K562 (cell line): Measurements from ENCODE around the gene ATP5F1D.

ENCODE experiments used
- EP300 ChIP-seq: IDR thresholded peaks from 2 replicates; pipeline ENCODE4 v1.6.1; 2012; ENCODE audit warnings: low read length, improper control_type of control experiment
- HMG20A ChIP-seq: fragments of 450-650 bp; formaldehyde crosslinking; conservative IDR thresholded peaks from 2 replicates; pipeline ENCODE4 v1.4.0; 2020; ENCODE audit warnings: mild to moderate bottlenecking, mixed read lengths
- HNRNPK ChIP-seq: fragments of 200-400 bp; formaldehyde crosslinking; IDR thresholded peaks from one replicate; pipeline ENCODE4 v1.6.1; 2018; ENCODE audit warnings: mild to moderate bottlenecking, low read depth, low read length; ENCODE audit not compliant: poor library complexity, severe bottlenecking
- NR4A1 ChIP-seq, 2 experiments: fragments of 250-450 bp in 1 of 2; fragments of 450-650 bp in 1 of 2; sonication (Bioruptor Pico) in 1 of 2; IDR thresholded peaks; 2 replicates each; pipeline versions ENCODE4 v1.4.0 to v1.6.1; 2016 to 2020; ENCODE audit warnings: mild to moderate bottlenecking in 2 of 2, missing compliant biosample characterization in 1 of 2, missing genetic modification characterization in 1 of 2, moderate library complexity in 1 of 2
- POLR2A ChIP-seq: fragments of 450-650 bp; conservative IDR thresholded peaks from 2 replicates; pipeline ENCODE4 v1.6.1; 2016
- SIN3A ChIP-seq, 2 experiments: fragments of 150-350 bp in 1 of 2; IDR thresholded peaks; 2 replicates each; pipeline ENCODE4 v1.6.1; 2011 to 2016; ENCODE audit warnings: borderline replicate concordance in 2 of 2, low read depth in 2 of 2, low read length in 2 of 2, mild to moderate bottlenecking in 2 of 2, moderate library complexity in 2 of 2; ENCODE audit not compliant: control insufficient read depth in 1 of 2
- ZNF707 ChIP-seq: fragments of 250-450 bp; sonication (Bioruptor Pico); conservative IDR thresholded peaks from 2 replicates; pipeline ENCODE4 v1.8.0; 2022; ENCODE audit warnings: inconsistent platforms, mild to moderate bottlenecking, moderate library complexity
- TF ChIP-seq, protein P1 (sequence below): fragments of 450-650 bp; formaldehyde crosslinking; IDR thresholded peaks from 2 replicates; pipeline ENCODE4 v1.4.0; 2020; ENCODE audit warnings: mild to moderate bottlenecking, moderate library complexity
- TF ChIP-seq, protein P2 (sequence below), 2 experiments: fragments of 450-650 bp; formaldehyde crosslinking in 1 of 2; IDR thresholded peaks; 2 replicates each; pipeline versions ENCODE4 v1.4.0 to v1.6.1; 2014 to 2020; ENCODE audit warnings: mild to moderate bottlenecking in 2 of 2, borderline replicate concordance in 1 of 2, low read depth in 1 of 2
- TF ChIP-seq, protein P3 (sequence below), 3 experiments: IDR thresholded peaks in 2 of 3; conservative IDR thresholded peaks in 1 of 3; 2 replicates each; pipeline ENCODE4 v1.5.1; 2011 to 2012; ENCODE audit warnings: low read length in 3 of 3, mild to moderate bottlenecking in 3 of 3, control low read depth in 2 of 3, improper control_type of control experiment in 1 of 3, inconsistent platforms in 1 of 3, low read depth in 1 of 3, mixed read lengths in 1 of 3, moderate library complexity in 1 of 3; ENCODE audit not compliant: insufficient read depth in 2 of 3
- TF ChIP-seq, protein P4 (sequence below): fragments of 200-400 bp; formaldehyde crosslinking; IDR thresholded peaks from 2 replicates; pipeline ENCODE4 v1.6.1; 2017; ENCODE audit warnings: mild to moderate bottlenecking, low read depth, low read length, moderate library complexity
- TF ChIP-seq, protein P5 (sequence below): fragments of 250-450 bp; sonication (Bioruptor Pico); IDR thresholded peaks from 2 replicates; pipeline ENCODE4 v1.4.0; 2020

DNA sequence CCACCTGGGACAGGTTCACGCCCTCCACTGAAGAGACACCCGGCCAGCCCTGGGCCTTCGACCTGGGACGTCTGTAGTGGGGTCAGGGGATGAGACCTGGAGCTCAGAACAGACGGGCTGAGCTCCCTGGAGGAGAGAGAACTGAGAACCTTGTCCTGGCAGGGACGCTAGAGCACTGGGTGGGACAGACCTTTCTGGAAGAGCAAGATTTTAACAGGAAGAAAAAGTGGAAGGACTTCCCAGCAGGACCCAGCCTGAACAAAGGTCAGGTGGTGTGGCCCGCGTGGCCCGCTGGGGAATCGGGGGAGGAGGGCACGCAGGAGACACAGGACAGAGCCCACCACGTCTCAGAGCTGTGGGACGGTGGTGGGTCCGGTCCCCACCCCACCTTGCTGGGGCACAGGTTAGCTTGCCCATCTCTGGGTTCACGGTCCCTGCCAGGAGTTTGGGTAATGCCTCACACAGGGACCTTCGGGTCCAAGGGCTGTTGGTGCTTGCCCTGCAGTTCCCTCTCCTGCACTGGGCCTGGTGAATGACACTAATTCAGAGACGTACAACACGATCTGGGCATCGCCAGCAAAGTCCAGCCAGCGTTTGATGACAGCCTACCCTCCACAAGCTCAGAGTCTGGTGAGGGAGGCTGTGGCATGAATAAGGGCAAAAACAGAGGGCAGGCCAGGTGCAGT is 42.9 kb downstream of the ATP5F1D start:
- no peak for TF ChIP-seq EP300
- TF ChIP-seq, protein P1, sequence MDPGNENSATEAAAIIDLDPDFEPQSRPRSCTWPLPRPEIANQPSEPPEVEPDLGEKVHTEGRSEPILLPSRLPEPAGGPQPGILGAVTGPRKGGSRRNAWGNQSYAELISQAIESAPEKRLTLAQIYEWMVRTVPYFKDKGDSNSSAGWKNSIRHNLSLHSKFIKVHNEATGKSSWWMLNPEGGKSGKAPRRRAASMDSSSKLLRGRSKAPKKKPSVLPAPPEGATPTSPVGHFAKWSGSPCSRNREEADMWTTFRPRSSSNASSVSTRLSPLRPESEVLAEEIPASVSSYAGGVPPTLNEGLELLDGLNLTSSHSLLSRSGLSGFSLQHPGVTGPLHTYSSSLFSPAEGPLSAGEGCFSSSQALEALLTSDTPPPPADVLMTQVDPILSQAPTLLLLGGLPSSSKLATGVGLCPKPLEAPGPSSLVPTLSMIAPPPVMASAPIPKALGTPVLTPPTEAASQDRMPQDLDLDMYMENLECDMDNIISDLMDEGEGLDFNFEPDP (CRISPR knock-in tag), result no peak
- TF ChIP-seq, protein P2, sequence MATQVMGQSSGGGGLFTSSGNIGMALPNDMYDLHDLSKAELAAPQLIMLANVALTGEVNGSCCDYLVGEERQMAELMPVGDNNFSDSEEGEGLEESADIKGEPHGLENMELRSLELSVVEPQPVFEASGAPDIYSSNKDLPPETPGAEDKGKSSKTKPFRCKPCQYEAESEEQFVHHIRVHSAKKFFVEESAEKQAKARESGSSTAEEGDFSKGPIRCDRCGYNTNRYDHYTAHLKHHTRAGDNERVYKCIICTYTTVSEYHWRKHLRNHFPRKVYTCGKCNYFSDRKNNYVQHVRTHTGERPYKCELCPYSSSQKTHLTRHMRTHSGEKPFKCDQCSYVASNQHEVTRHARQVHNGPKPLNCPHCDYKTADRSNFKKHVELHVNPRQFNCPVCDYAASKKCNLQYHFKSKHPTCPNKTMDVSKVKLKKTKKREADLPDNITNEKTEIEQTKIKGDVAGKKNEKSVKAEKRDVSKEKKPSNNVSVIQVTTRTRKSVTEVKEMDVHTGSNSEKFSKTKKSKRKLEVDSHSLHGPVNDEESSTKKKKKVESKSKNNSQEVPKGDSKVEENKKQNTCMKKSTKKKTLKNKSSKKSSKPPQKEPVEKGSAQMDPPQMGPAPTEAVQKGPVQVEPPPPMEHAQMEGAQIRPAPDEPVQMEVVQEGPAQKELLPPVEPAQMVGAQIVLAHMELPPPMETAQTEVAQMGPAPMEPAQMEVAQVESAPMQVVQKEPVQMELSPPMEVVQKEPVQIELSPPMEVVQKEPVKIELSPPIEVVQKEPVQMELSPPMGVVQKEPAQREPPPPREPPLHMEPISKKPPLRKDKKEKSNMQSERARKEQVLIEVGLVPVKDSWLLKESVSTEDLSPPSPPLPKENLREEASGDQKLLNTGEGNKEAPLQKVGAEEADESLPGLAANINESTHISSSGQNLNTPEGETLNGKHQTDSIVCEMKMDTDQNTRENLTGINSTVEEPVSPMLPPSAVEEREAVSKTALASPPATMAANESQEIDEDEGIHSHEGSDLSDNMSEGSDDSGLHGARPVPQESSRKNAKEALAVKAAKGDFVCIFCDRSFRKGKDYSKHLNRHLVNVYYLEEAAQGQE (IDR thresholded peaks at IDR 0.05; ENCODE audit: borderline replicate concordance), result no peak
- TF ChIP-seq, protein P2 (CRISPR knock-in tag; IDR thresholded peaks at IDR 0.05; ENCODE audit: low read depth), result no peak
- TF ChIP-seq, protein P3, sequence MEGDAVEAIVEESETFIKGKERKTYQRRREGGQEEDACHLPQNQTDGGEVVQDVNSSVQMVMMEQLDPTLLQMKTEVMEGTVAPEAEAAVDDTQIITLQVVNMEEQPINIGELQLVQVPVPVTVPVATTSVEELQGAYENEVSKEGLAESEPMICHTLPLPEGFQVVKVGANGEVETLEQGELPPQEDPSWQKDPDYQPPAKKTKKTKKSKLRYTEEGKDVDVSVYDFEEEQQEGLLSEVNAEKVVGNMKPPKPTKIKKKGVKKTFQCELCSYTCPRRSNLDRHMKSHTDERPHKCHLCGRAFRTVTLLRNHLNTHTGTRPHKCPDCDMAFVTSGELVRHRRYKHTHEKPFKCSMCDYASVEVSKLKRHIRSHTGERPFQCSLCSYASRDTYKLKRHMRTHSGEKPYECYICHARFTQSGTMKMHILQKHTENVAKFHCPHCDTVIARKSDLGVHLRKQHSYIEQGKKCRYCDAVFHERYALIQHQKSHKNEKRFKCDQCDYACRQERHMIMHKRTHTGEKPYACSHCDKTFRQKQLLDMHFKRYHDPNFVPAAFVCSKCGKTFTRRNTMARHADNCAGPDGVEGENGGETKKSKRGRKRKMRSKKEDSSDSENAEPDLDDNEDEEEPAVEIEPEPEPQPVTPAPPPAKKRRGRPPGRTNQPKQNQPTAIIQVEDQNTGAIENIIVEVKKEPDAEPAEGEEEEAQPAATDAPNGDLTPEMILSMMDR (IDR thresholded peaks at IDR 0.05 in 2 of 3, conservative IDR thresholded peaks at IDR 0.05 in 1 of 3; ENCODE audit: insufficient read depth in 2 of 3, low read depth in 1 of 3, low read length in 3 of 3), result no peak
- TF ChIP-seq HMG20A (CRISPR knock-in tag), result no peak
- TF ChIP-seq SIN3A (IDR thresholded peaks at IDR 0.05; ENCODE audit: borderline replicate concordance in 2 of 2, control insufficient read depth in 1 of 2, low read depth in 2 of 2, low read length in 2 of 2), result no peak
- no peak for TF ChIP-seq POLR2A
- no peak for TF ChIP-seq ZNF707 (CRISPR knock-in tag)
- TF ChIP-seq, protein P4, sequence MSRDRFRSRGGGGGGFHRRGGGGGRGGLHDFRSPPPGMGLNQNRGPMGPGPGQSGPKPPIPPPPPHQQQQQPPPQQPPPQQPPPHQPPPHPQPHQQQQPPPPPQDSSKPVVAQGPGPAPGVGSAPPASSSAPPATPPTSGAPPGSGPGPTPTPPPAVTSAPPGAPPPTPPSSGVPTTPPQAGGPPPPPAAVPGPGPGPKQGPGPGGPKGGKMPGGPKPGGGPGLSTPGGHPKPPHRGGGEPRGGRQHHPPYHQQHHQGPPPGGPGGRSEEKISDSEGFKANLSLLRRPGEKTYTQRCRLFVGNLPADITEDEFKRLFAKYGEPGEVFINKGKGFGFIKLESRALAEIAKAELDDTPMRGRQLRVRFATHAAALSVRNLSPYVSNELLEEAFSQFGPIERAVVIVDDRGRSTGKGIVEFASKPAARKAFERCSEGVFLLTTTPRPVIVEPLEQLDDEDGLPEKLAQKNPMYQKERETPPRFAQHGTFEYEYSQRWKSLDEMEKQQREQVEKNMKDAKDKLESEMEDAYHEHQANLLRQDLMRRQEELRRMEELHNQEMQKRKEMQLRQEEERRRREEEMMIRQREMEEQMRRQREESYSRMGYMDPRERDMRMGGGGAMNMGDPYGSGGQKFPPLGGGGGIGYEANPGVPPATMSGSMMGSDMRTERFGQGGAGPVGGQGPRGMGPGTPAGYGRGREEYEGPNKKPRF, result no peak
- TF ChIP-seq, protein P5, sequence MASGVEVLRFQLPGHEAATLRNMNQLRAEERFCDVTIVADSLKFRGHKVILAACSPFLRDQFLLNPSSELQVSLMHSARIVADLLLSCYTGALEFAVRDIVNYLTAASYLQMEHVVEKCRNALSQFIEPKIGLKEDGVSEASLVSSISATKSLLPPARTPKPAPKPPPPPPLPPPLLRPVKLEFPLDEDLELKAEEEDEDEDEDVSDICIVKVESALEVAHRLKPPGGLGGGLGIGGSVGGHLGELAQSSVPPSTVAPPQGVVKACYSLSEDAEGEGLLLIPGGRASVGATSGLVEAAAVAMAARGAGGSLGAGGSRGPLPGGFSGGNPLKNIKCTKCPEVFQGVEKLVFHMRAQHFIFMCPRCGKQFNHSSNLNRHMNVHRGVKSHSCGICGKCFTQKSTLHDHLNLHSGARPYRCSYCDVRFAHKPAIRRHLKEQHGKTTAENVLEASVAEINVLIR (CRISPR knock-in tag), result no peak
- no peak for TF ChIP-seq HNRNPK
- TF ChIP-seq NR4A1 (CRISPR knock-in tag; IDR thresholded peaks at IDR 0.05), result no peak
- no peak for TF ChIP-seq NR4A1 (tag; IDR thresholded peaks at IDR 0.05)
